ENCODE results near the gene SRGAP1. TPM values are rescaled to one million over a fixed set of nuclear protein-coding genes. Genes with fewer than 3 reads are reported as not detected.

The SRGAP1 gene
- total and polyA plus RNA-seq, 2 donors from 2014 or later = 1.8 to 13.5 TPM

DNA sequence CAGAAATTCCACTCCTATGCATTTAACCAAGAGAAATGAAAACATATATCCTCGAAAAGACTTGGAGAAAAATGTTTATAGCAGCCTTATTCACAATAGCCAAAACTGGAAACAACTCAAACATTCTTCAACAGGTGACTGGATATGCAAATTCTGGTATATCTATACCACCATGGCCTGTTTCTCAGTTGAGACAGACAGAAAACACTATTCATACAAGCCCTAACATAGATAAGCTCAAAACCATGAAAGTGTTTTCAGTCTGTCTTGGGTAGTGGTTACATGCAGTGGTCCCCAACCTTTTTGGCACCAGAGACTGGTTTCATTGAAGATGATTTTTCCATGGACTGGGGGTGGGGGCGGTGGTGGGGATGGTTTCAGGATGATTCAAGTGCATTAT is 83.8 kb downstream of the SRGAP1 start:
- Histone ChIP-seq H3K36me3 (ENCODE audit: control insufficient read depth in 2 of 3, insufficient read depth in 3 of 3, low read length in 3 of 3) (no peaks in the 10 kb centered on the region), H3K27ac (ENCODE audit: low read depth in 2 of 2, low read length in 2 of 2) (no peak overlapping the region), H3K27me3 (ENCODE audit: control insufficient read depth, insufficient read depth, low read length) (no peaks in the 10 kb centered on the region), H3K9me3 (ENCODE audit: control insufficient read depth in 2 of 3, insufficient read depth in 1 of 3, low read length in 3 of 3) (no peaks in the 10 kb centered on the region), H3K9ac (ENCODE audit: low read length in 3 of 3) (no peak overlapping the region), H3K4me3 (ENCODE audit: low read length in 3 of 3) (no peak overlapping the region), H3K4me1 (ENCODE audit: control insufficient read depth in 2 of 3, insufficient read depth in 2 of 3, low read depth in 1 of 3, low read length in 3 of 3) (no peaks in the 10 kb centered on the region)
- FAIRE-seq (no peak), DNase-seq (no peak)
- TF ChIP-seq, protein P1, sequence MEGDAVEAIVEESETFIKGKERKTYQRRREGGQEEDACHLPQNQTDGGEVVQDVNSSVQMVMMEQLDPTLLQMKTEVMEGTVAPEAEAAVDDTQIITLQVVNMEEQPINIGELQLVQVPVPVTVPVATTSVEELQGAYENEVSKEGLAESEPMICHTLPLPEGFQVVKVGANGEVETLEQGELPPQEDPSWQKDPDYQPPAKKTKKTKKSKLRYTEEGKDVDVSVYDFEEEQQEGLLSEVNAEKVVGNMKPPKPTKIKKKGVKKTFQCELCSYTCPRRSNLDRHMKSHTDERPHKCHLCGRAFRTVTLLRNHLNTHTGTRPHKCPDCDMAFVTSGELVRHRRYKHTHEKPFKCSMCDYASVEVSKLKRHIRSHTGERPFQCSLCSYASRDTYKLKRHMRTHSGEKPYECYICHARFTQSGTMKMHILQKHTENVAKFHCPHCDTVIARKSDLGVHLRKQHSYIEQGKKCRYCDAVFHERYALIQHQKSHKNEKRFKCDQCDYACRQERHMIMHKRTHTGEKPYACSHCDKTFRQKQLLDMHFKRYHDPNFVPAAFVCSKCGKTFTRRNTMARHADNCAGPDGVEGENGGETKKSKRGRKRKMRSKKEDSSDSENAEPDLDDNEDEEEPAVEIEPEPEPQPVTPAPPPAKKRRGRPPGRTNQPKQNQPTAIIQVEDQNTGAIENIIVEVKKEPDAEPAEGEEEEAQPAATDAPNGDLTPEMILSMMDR (IDR thresholded peaks at IDR 0.05; ENCODE audit: borderline replicate concordance, extremely low read depth, insufficient read depth) = no peak
- intact Hi-C loops (cut with DNase I) = no loop called here

DNA sequence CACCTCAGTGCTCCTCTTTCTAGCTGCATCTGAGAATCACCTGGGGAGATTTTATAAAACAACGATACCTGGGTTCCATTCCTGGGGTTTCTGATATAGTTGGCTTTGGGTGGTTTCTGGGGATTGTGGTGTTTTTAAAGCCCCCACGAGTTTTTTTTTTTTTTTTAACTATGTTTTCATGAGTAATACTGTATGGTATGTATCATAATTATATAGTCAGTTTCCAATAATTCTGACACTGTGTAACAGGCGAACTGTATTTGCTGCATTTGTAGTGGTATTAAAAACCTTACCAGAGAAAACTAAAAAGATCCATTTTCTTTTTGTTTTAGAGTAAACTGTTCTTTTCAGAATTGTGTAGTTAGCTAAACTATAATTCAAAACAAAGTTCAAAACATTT is 84.9 kb downstream of the SRGAP1 start:
- TF ChIP-seq, protein P1 (IDR thresholded peaks at IDR 0.05; ENCODE audit: borderline replicate concordance, extremely low read depth, insufficient read depth) = no peak
- Histone ChIP-seq H3K4me3 (ENCODE audit: low read length in 3 of 3) (no peak overlapping the region), H3K9ac (ENCODE audit: low read length in 3 of 3) (no peak overlapping the region), H3K27ac (ENCODE audit: low read depth in 2 of 2, low read length in 2 of 2) (no peak overlapping the region), H3K9me3 (ENCODE audit: control insufficient read depth in 2 of 3, insufficient read depth in 1 of 3, low read length in 3 of 3) (no peaks in the 10 kb centered on the region), H3K4me1 (ENCODE audit: control insufficient read depth in 2 of 3, insufficient read depth in 2 of 3, low read depth in 1 of 3, low read length in 3 of 3) (no peaks in the 10 kb centered on the region), H3K27me3 (ENCODE audit: control insufficient read depth, insufficient read depth, low read length) (no peaks in the 10 kb centered on the region), H3K36me3 (ENCODE audit: control insufficient read depth in 2 of 3, insufficient read depth in 3 of 3, low read length in 3 of 3) (no peaks in the 10 kb centered on the region)
- FAIRE-seq (no peak), DNase-seq (no peak)
- intact Hi-C loops (cut with DNase I) = no loop called here

DNA sequence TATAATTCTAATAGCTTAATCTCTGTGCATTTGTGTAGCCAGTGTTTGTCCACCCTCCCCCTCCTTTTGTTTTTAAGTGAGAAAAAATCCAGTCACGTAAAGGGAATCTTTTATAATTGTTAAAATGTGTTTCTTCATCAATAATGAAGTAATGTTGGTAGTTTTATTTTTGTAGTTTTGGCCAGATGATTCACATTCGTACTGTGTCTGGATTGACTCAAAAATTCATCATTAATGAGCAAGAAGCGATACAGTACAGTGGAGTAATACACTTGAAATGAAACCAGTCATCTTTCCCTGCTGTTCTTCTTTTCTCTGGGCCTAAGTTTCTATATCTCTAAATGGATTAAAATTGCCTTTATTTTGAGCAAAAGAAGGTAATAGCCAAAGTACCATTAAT is 86.5 kb downstream of the SRGAP1 start:
- Histone ChIP-seq H3K27ac (ENCODE audit: low read depth in 2 of 2, low read length in 2 of 2) (no peak overlapping the region), H3K36me3 (ENCODE audit: control insufficient read depth in 2 of 3, insufficient read depth in 3 of 3, low read length in 3 of 3) (no peaks in the 10 kb centered on the region), H3K4me3 (ENCODE audit: low read length in 3 of 3) (no peak overlapping the region), H3K9me3 (ENCODE audit: control insufficient read depth in 2 of 3, insufficient read depth in 1 of 3, low read length in 3 of 3) (no peaks in the 10 kb centered on the region), H3K9ac (ENCODE audit: low read length in 3 of 3) (no peak overlapping the region), H3K4me1 (ENCODE audit: control insufficient read depth in 2 of 3, insufficient read depth in 2 of 3, low read depth in 1 of 3, low read length in 3 of 3) (no peaks in the 10 kb centered on the region), H3K27me3 (ENCODE audit: control insufficient read depth, insufficient read depth, low read length) (no peaks in the 10 kb centered on the region)
- DNase-seq (no peak), FAIRE-seq (no peak)
- intact Hi-C loops (cut with DNase I) = no loop called here
- TF ChIP-seq, protein P1 (IDR thresholded peaks at IDR 0.05; ENCODE audit: borderline replicate concordance, extremely low read depth, insufficient read depth) = no peak

DNA sequence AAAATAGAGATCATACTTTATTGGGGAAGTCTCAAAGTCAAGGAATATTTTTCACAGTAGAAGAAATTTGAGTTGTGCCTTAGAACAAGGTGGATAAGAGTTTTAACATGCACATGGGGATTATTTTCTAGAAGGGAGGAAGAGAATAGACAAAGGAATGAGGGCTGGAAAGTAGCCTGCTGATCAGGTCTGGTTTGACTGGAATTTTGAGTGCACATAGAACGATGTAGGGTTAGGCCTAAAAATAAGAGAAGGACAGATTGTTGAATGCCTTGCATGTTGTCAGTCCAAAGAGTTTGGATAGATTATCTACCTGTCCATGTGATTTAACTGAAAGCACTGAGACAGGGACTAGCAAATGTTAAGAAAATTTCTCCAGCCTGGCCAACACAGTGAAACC is 87.2 kb downstream of the SRGAP1 start:
- H3K36me3 ChIP-seq (ENCODE audit: control insufficient read depth in 2 of 3, insufficient read depth in 3 of 3, low read length in 3 of 3) = no peaks in the 10 kb centered on the region
- H3K27me3 ChIP-seq (ENCODE audit: control insufficient read depth, insufficient read depth, low read length) = no peaks in the 10 kb centered on the region
- intact Hi-C loops (cut with DNase I) = no loop called here
- H3K4me1 ChIP-seq (ENCODE audit: control insufficient read depth in 2 of 3, insufficient read depth in 2 of 3, low read depth in 1 of 3, low read length in 3 of 3) = no peaks in the 10 kb centered on the region
- H3K4me3 ChIP-seq (ENCODE audit: low read length in 3 of 3) = no peak overlapping the region
- H3K9me3 ChIP-seq (ENCODE audit: control insufficient read depth in 2 of 3, insufficient read depth in 1 of 3, low read length in 3 of 3) = no peaks in the 10 kb centered on the region
- FAIRE-seq (no peak), DNase-seq (no peak)
- no peak overlapping the region for H3K9ac ChIP-seq (ENCODE audit: low read length in 3 of 3)
- H3K27ac ChIP-seq (ENCODE audit: low read depth in 2 of 2, low read length in 2 of 2) = no peak overlapping the region
- TF ChIP-seq, protein P1 (IDR thresholded peaks at IDR 0.05; ENCODE audit: borderline replicate concordance, extremely low read depth, insufficient read depth) = no peak

Measured in kidney (tissue), 14 donors.